HG02938 (cell line): ENCODE measurements around the gene PTPRG.

Source experiments
- ATAC-seq: cut with Tn5 transposase; IDR thresholded peaks from one replicate; pipeline ENCODE4 v1.9.1; 2021; ENCODE audit warnings: mild to moderate bottlenecking, moderate library complexity; ENCODE audit not compliant: unreplicated experiment

Gene PTPRG

DNA sequence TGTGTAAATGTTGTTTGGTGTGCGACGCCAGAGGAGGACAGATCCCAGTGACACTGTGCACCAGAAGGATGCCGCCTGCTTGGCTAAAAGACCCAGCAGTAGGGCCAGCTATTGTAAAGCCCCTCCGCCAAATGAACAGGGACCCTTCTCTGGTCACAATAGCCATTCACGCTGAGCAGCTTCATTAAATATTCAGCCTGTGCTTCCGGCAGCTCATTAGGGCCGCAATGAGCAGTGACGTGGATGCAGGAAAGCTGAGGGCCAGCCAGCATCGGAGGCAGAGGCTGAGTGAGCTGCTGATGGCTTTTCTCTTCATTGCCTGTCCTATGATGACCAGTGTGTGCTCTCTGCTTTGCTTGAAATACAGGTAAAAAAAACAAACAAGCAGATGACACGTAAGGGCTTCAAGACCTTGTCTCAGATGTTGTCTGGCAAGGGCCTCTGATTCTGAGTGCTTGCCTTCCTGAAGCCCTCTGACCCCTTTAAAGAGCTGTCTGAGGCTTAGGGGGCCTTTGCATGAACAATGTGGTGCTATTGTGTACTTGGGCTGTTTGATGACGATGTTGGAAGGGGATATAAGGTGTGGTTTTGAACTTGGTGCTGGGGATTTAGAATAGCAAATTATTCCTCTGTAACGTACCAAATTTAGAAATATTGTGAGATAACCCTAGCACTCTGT lies 681.6 kb downstream of the PTPRG start:
- no peak for ATAC-seq

DNA sequence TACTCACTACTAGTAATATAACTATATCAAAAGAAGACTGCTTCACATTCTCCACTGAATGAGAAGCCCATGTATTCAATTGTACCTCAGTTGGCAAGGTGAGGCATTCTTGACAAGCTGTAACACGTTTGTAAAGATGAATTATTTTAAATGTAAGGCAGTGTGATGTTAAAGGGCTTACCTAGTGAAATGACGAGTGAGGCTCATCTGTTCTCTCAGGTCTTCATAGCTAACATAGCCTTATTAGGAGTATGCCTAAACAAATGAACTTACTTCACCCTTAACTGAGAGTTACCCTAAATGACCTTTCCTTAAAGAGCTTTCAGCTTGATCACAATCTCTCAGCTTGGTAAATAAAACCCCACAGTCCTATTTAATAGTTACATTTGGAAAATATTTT lies 684.7 kb downstream of the PTPRG start:
- no peak for ATAC-seq

DNA sequence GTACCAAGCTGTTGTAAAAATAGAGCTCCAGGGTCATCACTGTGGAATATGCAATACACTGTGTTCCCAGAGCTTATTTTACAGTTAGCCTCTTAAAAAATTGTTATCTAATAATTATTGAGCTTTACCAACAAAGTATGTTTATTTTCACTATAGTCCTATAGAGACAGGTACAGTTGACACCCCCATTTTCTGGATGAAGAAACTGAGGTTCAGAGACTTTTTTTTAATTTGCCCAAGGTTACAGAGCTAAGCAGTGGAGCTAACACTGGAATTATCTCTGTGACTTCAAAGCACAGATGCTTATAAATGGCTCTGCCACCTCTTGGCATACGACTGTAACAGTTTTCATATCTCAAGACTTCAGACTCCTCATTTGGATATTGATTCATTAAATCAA lies 685.6 kb downstream of the PTPRG start:
- ATAC-seq, result no peak

DNA sequence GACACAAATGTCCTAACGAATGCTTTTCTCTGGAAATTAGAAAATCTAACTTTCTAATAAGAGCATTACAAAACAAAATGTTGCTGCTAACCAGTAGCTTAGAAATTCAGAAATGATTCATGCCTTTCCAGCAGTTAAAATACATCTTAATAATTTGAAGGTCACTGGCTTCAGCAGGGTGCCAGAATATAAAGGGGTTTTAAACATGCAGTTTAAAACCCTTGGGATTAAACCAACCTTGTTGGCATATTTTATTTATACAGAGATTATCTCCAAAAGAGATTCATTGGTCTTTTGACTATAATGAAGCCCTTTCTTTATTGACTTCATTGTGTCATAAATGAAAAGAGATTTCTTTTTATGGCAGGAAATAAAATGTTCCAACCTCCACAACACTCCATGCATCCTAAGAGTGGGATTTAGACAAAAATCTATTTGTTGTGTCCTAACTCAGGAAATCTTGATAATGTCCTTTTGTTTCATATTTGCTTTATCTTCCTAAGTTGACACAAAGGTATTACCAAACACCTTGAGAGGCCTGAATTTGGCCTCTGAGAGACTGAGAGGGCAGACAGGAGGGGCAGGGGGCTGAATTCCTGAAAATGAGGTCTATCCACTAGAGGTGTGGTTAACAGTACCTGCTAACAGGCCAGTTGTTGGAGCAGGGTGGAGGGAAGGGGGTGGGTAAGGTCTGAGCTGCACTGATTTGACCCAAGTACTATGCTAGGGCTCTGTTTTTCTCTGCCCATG lies 687.5 kb downstream of the PTPRG start:
- no peak for ATAC-seq

DNA sequence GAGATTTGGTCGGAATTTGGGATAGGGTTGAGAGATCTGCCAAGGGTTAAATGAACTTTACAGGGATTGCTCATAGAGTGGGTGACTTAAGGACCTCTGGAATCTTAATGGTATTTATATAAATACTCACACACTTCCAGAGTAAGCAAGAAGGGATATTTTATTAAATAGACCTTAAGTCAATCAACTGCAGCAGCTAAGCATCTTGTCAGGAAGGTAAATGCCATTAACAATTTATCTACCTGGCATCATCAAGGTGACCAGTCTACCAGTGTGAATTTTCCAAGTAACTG lies 688.1 kb downstream of the PTPRG start:
- ATAC-seq, result no peak

DNA sequence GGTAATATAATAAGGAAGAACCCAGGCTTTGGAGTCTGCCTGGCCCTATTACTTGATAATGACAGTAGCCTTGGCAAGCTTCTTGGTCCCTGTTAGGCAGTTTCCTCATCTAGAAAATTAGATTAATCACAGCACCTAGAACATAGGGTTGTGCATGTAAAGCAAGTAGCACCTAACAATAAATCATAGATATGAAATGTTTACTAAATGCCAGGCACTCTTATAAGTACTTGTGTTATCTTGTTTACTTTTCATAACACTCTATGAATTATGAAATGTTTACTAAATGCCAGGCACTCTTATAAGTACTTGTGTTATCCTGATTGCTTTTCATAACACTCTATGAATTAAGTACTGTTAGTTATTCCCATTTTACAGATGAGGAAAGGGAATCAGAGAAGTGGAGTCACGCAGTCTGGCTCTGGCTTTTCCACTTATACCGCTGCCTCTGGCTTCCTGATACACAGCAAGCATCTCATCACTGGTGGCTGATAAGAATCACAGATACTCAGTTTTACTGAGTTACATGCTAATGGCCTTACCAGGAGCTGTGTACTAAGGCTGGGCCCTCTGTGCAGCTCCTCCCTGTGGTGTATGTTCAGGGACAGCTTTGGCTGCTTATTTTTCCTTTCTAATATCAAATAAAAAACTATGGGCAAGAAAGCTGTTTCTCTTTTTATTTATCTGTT lies 688.6 kb downstream of the PTPRG start:
- no peak for ATAC-seq

DNA sequence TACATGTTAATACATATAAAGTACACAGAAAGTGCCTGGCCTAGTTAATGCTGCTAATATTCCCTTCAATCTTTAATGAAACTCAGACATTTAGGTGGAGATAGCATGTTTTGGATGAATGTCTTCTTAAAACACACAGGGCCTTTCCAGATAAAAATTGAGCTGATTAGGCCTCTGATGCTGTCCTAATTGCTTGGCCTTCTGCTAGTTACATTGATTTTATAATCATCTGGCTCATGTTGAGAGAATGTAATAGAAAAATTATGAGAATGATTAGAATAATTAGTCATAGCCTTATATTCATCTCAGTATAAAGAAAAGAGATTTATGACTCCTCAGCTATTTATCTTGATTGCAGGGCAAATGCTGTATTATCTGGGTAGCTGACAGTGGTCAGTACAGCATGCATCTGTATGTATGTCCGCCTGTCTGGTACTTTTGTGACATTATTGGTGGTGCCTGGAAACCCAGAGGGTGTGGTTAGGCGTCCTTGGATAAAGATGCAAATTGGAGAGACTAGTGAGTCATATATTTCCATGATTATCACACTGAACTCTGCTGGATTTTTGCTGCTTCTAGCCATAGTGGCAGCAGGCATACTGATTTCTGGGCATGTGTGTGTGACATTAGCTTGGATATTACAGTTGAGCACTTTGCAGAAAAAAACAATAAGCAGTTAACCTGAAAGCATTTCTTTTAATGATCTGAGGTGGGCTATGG lies 691.2 kb downstream of the PTPRG start:
- ATAC-seq, result no peak

DNA sequence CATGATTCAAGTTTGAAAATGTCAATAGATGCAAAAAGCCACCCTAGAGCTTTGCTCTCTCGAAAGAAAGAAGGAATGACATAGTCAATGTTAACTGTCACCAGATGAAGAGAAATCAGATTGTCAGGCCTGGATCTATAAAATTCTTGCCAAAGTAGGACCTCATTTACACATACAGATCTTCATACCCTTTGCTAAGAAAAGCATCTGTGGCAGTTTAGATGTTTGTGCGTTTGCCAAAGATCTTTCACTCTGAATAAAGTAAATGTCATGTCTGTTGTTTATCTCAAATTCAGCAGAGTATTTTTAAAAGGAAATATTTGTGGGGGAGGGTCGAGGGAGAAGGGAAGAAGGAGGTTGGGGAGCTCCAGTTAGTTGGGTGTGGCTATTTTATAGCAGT lies 692.6 kb downstream of the PTPRG start:
- no peak for ATAC-seq

DNA sequence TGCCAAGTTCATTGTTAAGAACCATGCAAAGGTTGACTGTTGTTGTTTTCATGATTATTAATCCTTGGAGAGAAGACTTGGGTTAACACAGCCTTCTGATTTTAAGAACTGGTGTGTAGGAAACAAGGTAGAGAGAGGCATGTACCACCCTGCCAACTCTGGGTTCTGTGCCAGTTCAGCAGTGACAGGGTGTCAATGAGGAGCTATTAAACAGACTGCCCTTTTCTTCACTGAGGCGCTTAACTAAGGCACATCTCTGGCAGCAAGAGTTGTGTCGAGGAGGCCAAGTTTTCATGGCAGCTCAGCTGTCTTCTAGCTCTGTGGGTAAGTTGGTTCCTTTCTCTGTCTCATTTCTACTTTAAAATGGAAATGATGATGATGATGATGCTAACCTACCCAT lies 694.4 kb downstream of the PTPRG start:
- ATAC-seq, result no peak

DNA sequence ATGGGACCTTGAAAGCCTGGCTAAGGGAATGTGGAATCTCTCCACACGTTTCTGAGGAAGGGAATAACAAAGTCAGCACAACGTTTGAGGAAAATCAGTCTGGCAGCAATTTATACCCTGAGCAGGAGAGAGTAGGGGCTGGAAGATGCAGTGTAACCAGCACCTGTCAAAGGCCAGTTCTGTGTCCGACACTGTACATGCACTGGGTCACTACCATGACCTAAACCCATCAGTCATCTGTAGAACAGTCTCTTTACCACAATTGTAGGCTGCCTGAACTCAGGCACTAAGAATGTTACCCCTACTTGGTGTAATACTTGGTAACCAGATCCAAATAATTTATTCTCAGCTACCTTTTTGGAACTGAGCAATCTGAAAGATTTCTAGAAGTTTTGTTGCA lies 698.6 kb downstream of the PTPRG start:
- ATAC-seq, result no peak

DNA sequence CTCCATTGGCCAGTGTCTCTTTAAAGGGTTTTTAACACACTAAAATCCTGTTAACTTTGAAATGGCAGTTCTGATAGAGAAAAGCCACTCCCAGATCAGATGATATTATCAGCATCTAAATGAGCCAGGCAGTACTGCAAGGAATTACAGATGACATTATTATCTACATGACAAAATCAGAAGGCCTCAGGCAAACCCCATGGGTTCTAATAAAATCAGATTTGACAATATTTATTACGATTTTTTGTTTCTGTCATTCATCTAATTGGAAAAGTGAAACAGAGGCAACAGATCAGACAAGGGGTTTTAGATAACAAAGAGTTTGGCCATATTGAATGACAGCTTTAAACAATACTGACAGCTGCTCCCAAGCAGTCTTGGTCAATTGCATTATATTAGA lies 699.3 kb downstream of the PTPRG start:
- no peak for ATAC-seq

DNA sequence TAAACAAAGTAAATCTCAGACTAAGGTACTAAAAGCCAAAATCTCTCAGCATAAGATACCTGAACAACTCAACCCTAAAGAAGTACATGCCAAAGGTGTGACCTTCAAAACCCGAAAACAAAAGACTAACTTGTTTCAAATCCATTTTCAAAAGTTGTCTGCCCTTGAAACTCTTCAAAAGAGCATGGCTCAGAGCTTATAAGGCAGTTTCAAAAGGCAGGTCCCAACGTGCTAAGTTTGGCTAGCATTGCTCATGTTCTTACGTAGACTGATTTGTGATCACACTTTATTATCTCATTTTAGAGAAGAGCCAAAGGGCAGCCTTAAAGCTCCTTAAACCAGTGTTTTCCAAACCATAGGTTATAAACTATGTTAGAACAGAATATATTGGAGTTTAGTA lies 699.8 kb downstream of the PTPRG start:
- no peak for ATAC-seq

DNA sequence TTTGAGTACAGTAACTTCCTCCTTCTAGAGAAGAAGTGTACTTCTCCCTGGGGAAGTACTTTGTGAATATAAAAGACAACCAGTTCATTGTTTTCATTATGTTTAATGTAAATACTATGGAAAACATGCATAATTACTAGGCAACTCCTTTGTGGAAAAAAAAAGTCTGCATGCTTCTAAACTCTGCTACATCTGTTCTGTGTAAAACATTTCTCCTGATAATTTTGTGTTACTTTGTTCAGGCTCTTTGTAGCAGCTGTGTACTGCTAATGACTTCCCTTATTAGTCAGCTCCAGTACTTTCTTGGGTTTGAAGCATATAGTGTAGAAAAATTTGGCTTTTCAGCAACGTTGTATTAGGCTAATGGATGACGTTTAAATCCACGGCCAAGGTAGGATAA lies 700.4 kb downstream of the PTPRG start:
- ATAC-seq, result no peak

DNA sequence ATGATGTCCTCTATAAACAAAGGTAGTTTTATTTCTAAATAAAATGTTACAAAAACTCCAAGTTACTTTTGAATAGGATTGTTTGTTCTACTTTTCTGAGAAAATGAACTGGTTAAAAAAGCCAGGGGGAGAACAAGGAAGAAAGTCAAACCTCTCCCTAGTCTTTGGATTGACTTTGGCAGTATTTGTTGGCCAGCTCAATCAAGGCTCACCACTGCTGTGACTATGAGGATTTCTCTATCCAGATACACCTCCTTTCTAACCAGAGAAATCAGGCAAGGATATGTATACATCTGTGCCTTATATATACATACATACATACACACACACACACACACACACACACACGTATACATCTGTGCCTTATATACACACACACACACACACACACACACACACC lies 704.2 kb downstream of the PTPRG start:
- no peak for ATAC-seq

DNA sequence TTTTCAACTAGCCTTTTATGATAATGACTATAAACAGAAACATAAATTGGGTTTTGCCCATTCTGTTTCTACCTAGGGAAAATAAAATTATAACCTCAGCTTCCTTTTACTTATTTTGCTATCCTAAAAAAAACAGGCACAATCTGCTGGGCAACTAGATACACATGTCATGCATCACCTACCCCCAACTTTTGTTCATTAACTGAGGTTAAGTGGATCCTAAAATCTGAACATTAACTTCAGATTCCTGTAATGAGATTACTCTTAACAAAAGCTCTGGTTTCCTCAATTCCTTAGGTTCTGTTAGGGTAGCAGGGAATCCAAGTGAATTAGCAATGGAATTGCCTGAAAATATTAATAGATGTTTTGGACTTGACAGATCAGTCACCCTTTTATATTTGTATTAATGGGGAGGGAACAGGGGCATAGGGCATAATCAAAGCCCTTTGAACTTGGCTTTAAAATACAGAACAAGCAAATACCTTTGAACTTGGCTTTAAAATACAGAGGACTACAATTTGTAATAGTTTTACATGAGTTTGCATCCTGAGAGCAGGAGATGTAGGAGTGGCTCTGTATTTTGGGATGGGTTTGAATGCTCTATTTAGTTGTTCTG lies 705.4 kb downstream of the PTPRG start:
- ATAC-seq, result no peak

DNA sequence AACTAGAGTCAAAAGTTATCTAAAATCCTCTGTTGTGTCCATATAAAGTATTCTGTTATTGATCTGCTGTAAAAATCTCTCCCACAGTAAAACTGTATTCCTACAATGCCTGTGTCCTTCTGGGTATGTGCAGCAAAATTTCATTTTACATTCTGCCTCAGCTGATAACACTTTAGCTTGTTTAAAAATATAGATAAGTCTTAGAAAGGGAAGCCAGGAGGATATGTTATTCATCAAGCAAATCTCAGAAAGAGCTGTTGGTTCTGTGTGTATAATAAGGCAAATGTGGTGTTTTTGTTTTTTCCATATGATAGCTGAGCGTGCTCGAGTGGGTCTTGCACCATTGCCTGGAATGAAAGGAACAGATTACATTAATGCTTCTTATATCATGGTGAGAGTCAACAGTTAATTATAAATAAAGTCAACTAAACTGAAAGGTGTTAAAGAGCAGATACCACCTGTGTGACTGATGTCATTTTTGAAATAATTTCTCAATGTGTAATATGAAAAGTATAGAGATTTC lies 715.3 kb downstream of the PTPRG start:
- no peak for ATAC-seq

DNA sequence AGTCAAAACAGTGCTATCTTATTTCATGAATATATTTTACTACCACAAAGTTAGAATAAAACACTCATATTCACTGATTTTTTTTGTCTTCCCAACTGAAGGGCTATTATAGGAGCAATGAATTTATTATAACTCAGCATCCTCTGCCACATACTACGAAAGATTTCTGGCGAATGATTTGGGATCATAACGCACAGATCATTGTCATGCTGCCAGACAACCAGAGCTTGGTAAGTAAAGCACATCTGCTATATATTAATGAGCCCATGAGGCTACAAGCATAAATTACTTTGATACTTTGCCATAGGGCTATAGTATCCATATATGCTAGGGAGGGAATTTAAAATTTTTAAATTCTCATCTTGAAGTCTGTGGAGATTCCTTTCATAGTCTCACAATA lies 716.1 kb downstream of the PTPRG start:
- ATAC-seq, result no peak

DNA sequence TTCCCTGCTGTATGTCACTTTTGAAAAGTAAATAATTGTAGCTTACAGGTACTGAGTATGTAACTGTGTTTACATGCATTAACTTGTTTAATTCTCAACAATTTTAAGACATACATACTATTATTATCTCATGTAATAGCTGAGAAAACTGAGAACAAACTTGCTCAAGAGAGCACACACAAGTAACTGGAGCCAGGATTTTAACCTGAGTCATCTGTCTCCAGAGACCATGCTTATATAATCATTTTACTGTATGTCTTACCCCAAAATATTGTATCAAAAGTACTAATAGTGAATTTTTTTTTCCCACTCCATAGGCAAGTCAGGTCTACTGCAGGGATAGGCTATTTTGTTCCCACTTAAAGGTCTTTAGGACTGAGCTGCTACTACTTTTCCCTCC lies 716.6 kb downstream of the PTPRG start:
- ATAC-seq, result no peak

DNA sequence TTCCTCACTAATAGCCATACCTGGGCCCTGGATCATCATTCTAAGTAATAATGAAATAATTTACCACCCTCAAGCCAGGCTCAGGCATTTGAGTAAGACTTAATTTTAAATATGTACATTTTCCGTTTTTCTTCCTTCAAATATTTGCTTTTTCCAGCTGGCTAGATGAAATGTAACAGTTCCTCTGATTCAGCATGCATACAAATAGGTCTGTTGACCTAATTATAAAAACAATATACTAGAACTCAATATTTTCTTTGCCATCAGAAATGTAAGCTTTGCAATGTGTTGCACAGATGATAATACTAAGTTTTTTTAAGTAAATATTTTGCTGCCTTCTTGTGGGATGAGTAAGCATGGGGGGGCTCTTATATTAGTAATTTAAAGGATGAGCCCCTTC lies 720.4 kb downstream of the PTPRG start:
- ATAC-seq, result no peak

DNA sequence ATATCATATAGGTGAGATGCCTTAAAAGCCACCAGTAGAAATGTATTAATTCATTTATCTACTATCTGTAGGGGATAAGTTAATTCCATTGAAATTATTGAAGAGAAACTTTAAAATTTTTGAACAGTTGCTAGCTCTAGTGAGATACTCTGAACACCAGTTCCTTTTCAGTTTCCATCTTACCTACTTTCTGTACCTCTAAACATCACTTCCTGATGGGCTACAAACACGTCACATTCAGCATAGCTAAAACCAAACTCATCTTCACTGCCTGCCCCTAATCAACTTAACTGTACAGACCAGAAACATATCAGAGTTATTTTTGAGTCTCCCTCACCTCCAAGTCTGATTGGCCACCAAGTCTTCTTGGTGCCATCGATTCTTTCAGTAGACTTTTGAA lies 723.1 kb downstream of the PTPRG start:
- no peak for ATAC-seq

DNA sequence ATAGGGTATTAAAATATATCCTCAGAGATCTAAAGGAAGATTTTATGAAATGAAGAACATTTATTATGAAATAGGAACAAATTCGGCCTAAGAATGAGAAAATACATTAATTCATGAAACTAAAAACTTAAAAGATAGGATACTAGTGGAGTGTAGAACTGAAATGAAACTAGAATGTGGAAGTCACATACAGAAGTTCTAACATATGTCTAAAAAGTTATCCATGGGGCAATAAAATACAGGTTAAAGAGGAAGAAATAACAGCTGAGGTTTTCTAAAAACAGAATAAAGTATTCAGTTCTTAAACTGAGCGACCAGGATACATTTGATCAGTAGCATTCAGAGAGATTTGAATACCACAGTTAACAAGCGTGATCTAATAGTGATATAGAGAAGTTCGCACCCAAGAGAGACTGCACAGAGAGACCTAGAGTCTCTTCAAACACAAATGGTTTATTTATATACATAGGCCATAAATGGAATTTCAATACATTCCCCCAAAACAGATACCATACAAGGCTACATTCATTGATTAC lies 726.1 kb downstream of the PTPRG start:
- ATAC-seq, result no peak
